Loucy (cell line): ENCODE data around the gene SPACA1.

Experiments used
- CTCF ChIP-seq: fragments of 200-600 bp; sonication (generic); conservative IDR thresholded peaks from 2 replicates; pipeline ENCODE4 v1.5.1; 2014; ENCODE audit warnings: mild to moderate bottlenecking, antibody characterized with exemption, low read length
- EZH2phosphoT487 ChIP-seq: fragments of 200-600 bp; IDR thresholded peaks from 2 replicates; pipeline ENCODE4 v1.6.1; 2018; ENCODE audit warnings: antibody characterized with exemption, mild to moderate bottlenecking, moderate library complexity, borderline replicate concordance

GRCh38 chr6:88072462-88072861 is 24.8 kb downstream of the SPACA1 start:
- TF ChIP-seq CTCF (no peak), EZH2phosphoT487 (no peak)
